ENCODE results near the gene MBNL1. TPM values are rescaled to one million over a fixed set of nuclear protein-coding genes. Genes with fewer than 3 reads are reported as not detected.

Gene MBNL1
- total RNA-seq, 6 experiments from 2014 or later: 49.9 to 89.6 (median 63.2) TPM

GRCh38 chr3:152269831-152270734 lies 1.4 kb downstream of the MBNL1 start:
- DNase-seq: peak in 1 of 3 donors; percentile 18
- TF ChIP-seq POLR2A (IDR thresholded peaks at IDR 0.05) (no peak), CTCF (IDR thresholded peaks at IDR 0.05) (no peak)
- Histone ChIP-seq H3K27ac (peak overlapping the region; percentile 96 to 97 (median 97)), H3K36me3 (no peaks in the 10 kb centered on the region), H3K4me1 (peaks cover 0 to 27% (median 3%) of the 10 kb centered on the region in 4 donors), H3K27me3 (no peaks in the 10 kb centered on the region), H3K9me3 (no peaks in the 10 kb centered on the region), H3K4me3 (peak overlapping the region; percentile 64 to 83 (median 66))
- 0% methylated on average over 13 of the region's 16 CpGs for WGBS (ENCODE audit: insufficient coverage, low coverage, low lambda C conversion rate, missing lambda C conversion rate)
- intact Hi-C loops (cut with DNase I): no loop called here
- peak; percentile 42 to 74 (median 50) for ATAC-seq

- TF ChIP-seq POLR2A (IDR thresholded peaks at IDR 0.05) (no peak), CTCF (IDR thresholded peaks at IDR 0.05) (no peak)
- DNase-seq (no peak), ATAC-seq (no peak)
- H3K27me3 ChIP-seq: no peaks in the 10 kb centered on the region
- H3K9me3 ChIP-seq: no peaks in the 10 kb centered on the region
- peak overlapping the region in 2 of 3 donors; percentile 96 to 97 for H3K27ac ChIP-seq
- intact Hi-C loops (cut with DNase I): no loop called here
- no peaks in the 10 kb centered on the region for H3K36me3 ChIP-seq
- H3K4me3 ChIP-seq: peak overlapping the region; percentile 64 to 83 (median 66)
- peaks cover 0 to 27% (median 3%) of the 10 kb centered on the region in 4 donors for H3K4me1 ChIP-seq
- 58% methylated on average over 1 of the region's 1 CpG for WGBS (ENCODE audit: insufficient coverage, low coverage, low lambda C conversion rate, missing lambda C conversion rate)
These were observed 2.2 kb downstream of the MBNL1 start for GRCh38 chr3:152270937-152271336.

- Histone ChIP-seq H3K27me3 (no peaks in the 10 kb centered on the region), H3K4me3 (peak overlapping the region; percentile 1 to 66 (median 6)), H3K36me3 (no peaks in the 10 kb centered on the region), H3K4me1 (peaks cover 0 to 29% (median 6%) of the 10 kb centered on the region in 4 donors), H3K9me3 (no peaks in the 10 kb centered on the region), H3K27ac (peak overlapping the region in 1 of 3 donors; percentile 97)
- ATAC-seq: no peak
- TF ChIP-seq CTCF (IDR thresholded peaks at IDR 0.05) (no peak), POLR2A (IDR thresholded peaks at IDR 0.05) (no peak)
- no peak for DNase-seq
- intact Hi-C loops (cut with DNase I): no loop called here
- 47% methylated on average over 5 of the region's 5 CpGs for WGBS (ENCODE audit: insufficient coverage, low coverage, low lambda C conversion rate, missing lambda C conversion rate)
These were observed 2.9 kb downstream of the MBNL1 start for GRCh38 chr3:152271501-152272236.

GRCh38 chr3:152272771-152273242 lies 4.1 kb downstream of the MBNL1 start:
- H3K27ac ChIP-seq: no peak overlapping the region
- ATAC-seq (no peak), DNase-seq (no peak)
- H3K9me3 ChIP-seq: no peaks in the 10 kb centered on the region
- H3K4me3 ChIP-seq: no peak overlapping the region
- H3K36me3 ChIP-seq: no peaks in the 10 kb centered on the region
- peaks cover 0 to 34% (median 10%) of the 10 kb centered on the region in 4 donors for H3K4me1 ChIP-seq
- no peaks in the 10 kb centered on the region for H3K27me3 ChIP-seq
- WGBS (ENCODE audit: insufficient coverage, low coverage, low lambda C conversion rate, missing lambda C conversion rate): 38% methylated on average over 3 of the region's 3 CpGs
- intact Hi-C loops (cut with DNase I): no loop called here
- no peak for TF ChIP-seq POLR2A (IDR thresholded peaks at IDR 0.05)
- TF ChIP-seq CTCF (IDR thresholded peaks at IDR 0.05): no peak
